ENCODE results near the gene PGD.
"Not testable (repeated sequence)": the region's sequence is repeated elsewhere in the genome, so short reads cannot be mapped to it uniquely, and the experiment has no call there.

The PGD gene

DNA sequence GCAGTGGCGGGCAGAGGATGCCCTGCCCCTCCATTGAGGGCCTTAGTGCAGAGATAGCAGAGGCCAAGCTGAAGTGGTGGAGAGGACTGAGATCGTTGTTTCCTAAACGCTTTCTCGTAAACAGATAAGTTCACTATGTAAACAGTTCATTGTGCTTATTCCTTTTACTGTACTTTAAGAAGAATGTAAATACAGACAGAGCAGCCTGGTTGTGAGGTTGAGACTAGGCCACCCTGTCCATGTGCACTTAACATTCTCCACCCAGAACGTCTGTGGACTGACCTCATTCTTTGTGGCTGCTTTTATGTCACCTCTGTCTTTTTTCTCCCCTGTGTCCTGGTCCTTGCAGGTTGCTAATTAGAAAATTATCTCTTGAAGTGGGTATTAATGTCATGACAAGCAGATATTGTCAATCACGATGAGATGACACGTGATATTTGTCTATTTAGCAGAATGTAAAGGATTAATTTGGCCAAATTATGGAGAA lies 39.9 kb downstream of the PGD start:
- DNase-seq: no peak

DNA sequence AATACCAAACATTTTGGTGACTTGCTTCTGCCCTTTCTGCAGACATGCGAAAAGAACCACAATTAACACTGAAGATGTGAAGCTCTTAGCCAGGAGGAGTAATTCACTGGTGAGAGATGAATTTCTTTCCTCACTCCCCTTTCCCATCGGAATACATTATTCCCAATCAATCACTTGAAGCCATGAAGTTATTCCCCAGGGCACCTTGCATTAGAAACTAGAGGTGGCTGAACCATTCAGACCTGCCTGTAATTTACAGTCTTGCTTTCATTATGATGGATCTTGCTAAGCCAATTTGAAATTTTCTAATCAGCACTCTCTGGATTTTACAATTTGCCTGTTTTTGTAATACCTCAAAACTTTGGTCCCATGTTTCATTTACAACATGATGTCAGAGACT lies 41.4 kb downstream of the PGD start:
- DNase-seq: no peak

DNA sequence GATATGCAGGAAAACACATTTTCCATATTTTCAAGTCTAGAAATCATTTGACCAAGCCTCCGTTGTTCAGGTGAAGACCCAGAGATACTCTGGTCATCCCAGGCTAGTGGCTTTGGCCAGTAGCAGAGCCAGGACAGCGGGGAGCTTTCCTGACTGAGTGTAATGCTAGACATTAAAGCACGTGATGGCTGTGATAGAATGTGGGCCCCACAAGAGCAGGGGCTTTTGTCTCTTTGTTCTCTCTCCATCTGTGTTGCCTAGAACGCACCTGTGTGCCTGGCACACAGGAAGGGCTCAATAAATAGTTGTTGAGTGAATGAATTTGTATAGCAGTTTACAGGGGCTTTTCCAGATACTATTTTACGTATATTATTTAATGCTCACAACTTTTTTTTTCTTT lies 41.9 kb downstream of the PGD start:
- DNase-seq: no peak

DNA sequence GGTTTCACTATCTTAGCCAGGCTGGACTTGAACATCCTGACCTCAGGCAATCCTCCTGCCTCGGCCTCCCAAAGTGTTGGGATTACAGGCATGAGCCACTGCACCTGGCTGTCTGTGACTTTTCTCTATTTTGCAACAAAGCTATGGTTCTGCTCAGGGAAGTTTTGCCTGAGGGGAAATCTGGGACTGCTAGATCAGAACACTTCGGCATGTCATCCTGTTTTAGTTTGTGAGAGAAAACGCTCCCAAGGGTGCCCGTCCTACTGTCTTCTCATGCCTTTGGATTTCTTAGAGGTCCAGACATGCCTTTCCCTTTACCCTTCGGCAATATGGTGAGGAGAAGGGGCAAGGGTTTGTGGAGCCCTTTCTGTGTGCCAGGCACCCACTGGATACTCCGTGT lies 45.4 kb downstream of the PGD start:
- no peak for DNase-seq

DNA sequence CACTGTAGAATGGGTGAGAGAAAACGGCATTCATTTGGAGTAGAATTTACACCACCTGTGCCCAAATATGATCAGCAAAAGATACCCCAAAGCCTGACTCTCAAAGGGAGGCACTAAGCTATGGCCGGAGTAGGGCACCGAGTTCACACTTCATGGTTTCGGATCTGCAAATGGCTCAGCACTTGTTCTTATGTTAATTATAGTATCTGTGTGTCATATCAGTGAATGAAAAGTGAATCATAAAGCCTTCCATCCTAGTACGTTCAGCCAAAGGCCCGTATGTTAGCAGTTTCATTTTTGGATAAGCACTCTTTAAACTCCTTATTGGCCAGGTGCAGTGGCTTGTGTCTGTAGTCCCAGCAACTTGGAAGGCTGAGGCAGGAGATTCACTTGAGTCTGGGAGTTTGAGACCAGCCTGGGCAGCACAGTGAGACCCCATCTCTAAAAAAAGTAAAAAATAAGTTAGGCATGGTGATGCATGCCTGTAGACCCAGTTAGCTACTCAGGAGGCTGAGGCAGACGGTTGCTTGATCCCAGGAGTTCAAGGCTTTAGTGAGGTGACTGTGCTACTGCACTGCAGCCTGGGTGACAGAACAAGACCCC lies 46.0 kb downstream of the PGD start:
- DNase-seq: no peak

DNA sequence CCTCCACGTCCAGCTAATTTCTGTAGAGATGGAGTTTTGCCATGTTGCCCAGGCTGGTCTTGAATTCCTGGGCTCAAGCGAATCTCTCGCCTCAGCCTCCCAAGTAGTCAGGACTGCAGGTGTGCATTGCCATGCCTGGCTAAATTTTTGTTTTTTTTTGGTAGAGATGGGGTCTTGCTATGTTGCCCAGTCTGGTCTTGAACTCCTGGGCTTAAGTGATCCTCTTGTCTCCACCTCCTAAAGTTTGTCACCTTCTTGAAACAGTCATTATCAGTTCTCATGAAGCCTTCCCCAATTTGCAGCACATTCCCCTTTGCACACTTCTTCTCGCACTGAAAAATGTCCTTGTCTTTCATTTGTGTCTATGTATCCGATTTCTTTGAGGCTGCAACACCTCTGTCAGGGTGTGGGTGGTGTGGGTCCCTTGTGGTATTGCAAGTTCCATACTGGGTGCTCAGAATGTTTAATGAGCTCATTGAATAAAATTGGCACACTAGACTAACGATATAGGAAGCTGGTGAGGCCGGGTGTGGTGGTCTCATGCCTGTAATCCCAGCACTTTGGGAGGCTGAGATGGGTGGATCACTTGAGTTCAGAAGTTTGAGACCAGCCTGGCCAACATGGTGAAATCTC lies 48.0 kb downstream of the PGD start:
- no peak for DNase-seq

DNA sequence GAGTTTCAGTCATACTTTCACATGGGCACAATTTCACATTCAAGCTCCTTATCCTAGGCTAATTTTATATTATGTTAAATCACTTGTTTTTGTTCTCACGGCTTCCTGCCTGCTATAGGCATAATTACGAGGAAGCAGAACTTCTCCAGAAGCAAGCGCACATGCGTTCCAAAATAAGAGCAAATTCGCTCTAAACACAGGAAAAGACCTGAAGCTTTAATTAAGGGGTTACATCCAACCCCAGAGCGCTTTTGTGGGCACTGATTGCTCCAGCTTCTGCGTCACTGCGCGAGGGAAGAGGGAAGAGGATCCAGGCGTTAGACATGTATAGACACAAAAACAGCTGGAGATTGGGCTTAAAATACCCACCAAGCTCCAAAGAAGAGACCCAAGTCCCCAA lies 50.9 kb downstream of the PGD start, which contains the start of gene CORT:
TSS of gene CORT (plus strand) at position 281 of the 400 bp plus-strand sequence. CDS start 193 bp downstream, outside the sequence.
- DNase-seq: no peak

DNA sequence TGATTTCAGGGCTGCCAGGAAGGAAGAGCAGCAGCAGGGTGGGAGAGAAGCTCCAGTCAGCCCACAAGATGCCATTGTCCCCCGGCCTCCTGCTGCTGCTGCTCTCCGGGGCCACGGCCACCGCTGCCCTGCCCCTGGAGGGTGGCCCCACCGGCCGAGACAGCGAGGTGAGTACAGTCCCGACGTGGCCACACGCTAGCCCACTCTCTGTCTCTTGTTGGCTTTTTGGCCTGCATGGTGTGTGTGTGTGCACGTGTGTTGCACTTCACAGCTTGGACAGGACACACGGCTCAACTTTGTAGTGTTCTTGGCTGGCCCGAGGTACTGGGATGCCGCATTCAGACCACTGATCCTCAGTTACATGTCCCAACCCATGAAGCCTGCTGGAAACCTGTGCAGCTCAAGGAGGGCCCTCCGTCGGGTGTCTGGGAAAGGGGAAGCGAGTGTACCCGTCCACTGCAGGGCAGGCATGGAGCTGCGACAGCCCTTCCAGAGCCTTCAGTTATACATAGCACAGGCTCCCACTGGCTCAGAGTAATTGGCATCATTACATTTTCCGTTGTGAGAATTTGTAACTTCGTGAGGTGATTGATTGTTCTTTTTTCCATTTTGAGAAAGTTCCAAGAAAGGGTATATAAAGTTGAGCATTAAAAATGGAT lies 51.4 kb downstream of the PGD start:
- DNase-seq: no peak

DNA sequence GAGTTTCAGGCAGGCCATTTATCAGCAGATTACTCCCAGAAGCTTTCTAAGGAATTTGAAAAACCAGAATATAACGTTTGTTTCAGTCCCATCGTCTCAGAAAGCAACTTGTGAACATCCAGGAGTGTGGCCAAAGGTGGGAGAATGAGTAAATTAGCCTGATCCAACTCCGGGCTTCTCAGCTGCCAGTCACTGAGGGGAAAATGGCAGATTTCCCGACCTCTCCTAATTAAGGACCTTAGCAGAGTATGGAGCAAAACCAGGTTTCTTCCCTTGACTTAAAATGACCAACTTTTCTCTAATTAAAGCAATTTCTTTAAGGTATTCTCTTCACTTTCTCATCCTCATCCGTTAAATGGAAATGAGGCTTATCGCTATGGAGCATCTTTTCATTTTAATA lies 52.0 kb downstream of the PGD start:
- peak; percentile 15 for DNase-seq

DNA sequence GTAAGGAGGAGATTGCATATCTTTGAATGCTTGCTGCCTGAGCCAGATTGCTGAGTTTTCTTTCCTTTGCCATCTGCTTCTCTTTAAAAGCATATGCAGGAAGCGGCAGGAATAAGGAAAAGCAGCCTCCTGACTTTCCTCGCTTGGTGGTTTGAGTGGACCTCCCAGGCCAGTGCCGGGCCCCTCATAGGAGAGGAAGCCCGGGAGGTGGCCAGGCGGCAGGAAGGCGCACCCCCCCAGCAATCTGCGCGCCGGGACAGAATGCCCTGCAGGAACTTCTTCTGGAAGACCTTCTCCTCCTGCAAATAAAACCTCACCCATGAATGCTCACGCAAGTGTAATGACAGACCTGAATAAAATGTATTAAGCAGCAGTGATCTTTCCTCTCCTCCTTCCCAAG lies 52.4 kb downstream of the PGD start:
- DNase-seq: peak; percentile 29

DNA sequence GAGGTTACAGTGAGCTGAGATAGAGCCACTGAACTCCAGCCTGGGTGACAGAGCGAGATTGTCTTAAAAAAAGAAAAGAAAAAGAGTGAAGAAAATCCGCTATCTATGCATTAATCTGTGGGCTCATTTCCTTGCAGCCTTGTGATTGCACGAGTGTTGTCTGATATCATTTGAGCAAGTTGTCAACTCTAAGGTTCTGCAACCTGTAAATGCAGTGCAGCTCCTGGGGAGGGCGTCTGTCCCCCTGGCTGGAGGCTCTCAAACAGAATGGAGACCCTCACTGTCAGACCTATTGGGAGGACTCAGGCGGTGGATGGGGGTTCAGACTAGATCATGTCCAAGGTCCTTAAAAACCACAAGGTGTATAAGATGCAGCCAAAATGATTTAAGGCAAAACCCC lies 57.2 kb downstream of the PGD start:
- DNase-seq: no peak

DNA sequence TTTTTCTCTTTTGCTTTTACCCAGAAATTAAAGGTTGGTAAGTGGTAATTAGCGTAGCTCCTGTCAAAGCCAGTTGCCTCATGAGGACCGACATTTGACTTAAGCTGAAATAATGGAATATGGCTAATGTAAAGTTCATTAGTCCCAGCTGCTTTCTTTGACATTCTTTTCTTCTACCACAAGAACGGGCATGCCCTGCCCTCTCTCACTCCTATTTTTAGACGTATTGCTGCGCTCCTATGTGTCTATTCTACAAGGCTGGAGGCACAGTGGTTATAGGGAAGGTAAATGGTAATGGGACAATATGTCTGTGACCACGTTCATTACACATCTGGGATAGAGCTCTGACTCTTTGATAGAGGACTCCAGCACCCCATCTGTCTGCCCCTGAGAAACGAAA lies 57.8 kb downstream of the PGD start:
- no peak for DNase-seq

DNA sequence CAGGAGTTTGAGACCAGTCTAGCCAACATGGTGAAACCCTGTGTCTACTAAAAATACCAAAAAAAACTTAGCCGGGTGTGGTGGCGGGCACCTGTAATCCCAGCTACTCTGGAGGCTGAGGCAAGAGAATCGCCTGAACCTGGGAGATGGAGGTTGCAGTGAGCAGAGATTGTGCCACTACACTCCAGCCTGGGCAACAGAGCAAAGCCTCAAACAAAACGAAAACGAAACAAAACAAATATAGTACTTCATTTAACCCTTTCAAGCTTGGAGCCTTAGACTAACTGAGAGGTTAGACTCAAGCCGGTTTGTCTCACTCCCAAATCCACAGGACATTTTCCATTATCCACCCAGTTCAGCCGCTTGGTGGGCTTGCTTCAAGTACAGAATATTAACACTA lies 58.6 kb downstream of the PGD start:
- not testable (repeated sequence) for DNase-seq

DNA sequence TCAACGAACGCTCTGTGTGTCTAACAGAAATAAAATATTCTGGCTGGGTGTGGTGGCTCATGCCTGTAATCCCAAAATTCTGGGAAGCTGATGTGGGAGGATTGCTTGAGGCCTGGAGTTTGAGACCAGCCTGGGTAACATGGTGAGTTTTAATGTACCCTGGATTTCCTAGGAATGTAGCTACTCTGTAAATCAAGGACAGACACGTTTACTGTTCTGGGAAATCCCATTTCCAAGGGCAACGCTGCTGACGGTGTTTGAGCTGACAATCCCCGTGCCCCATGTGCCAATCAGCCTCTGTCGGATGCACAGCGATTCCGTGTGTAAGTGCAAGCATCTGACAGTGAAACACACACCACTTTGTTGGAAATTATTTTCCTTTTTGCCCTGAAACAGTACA lies 59.0 kb downstream of the PGD start:
- DNase-seq: no peak

DNA sequence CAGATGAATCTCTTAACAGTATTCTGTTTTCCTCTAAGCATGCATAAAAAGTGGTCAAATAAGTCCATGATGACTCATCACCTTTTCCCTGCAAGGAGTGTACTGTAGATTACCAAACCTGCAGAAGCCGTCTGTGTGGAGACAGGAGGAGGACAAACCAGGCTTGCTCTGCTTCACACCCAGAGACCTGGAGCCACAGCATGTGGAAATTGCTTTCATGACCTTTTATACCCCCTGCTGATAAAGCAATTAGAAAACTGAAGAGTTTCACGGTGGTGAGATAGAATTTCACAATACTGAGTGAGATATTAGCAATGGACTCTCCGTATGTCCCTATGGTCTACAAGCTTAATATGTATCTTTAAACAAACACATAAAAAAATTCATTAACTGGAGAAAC lies 60.3 kb downstream of the PGD start:
- no peak for DNase-seq

DNA sequence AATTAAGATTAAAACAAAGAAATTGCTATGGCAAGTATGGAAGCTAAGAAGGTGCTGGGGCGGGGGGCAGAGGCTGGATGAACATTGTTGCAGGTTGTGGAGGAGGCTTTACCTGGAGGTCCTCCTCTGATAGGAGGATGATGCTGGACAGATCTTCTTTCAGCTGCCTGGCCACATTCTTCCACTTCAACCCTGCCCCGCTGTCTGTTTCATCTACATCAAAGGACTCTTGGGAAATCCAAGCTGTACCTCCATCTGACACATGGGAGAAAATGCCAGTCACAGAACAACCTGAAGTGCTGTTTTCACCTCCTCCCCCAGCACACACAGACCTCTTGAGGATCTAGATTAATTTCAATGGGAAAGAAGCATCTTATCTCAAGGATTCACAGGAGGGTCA lies 68.2 kb downstream of the PGD start:
- no peak for DNase-seq

DNA sequence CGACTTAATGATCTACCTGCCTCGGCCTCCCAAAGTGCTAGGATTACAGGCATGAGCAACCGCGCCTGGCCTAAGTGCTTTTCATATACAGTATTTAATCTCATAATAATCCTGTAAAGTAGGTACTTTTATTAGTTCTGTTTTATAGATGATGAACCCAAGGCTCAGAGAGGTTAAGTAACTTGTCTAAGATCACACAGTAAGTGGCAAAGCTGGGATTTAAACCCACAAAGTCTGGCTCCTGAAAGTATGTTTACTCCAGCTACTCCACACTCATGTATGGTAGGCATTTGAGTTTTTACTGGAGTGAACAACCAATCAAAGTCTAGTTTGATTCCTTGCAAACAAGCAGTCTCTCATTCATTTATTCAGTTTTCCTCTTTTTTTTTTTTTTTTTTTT lies 71.2 kb downstream of the PGD start:
- no peak for DNase-seq
